ENCODE data around the gene TCF3. TPM values are rescaled to one million over a fixed set of nuclear protein-coding genes. Genes with fewer than 3 reads are reported as not detected.
A peak's percentile ranks its signal among the peaks of the same experiment; 100 is the strongest.

The TCF3 gene
- total RNA-seq, 2 donors from 2014 or later = 64.2 to 114 TPM

DNA sequence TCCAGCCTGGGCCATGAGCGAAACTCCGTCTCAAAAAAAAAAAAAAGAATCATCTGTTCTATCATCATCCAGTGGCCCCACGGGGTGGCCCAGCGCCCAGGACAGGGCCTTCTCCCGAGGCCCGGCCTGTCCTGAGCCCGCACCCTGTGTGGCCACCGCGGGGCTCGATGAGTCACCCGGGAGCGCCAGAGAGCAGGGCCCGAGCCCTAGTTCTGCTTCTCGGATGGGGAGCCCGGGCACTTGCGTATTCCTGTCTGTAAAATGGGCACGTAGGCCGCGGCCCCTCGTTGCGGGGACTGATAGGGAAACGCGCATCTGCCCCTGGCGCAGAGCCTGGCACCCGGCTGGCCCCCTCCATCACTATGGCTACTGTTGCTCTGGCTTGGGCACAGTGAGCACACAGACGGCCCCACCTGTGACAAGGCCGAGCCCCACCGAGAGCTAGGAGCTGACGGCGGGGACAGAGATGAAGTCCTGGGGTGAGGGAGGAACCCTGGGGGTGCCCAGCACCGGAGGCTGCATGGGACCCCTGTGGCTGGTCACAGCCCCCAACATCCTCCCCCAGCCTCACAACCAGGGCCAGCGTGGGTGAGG lies 25.9 kb downstream of the TCF3 start:
- no peak overlapping the region for H3K27ac ChIP-seq
- DNase-seq = no peak
- no peaks in the 10 kb centered on the region for H3K9me3 ChIP-seq
- H3K4me3 ChIP-seq = no peak overlapping the region
- H3K9ac ChIP-seq (ENCODE audit: low read depth in 2 of 2, low read length in 2 of 2) = no peak overlapping the region
- no peaks in the 10 kb centered on the region for H3K36me3 ChIP-seq
- H3K27me3 ChIP-seq = no peaks in the 10 kb centered on the region
- TF ChIP-seq, protein P1, sequence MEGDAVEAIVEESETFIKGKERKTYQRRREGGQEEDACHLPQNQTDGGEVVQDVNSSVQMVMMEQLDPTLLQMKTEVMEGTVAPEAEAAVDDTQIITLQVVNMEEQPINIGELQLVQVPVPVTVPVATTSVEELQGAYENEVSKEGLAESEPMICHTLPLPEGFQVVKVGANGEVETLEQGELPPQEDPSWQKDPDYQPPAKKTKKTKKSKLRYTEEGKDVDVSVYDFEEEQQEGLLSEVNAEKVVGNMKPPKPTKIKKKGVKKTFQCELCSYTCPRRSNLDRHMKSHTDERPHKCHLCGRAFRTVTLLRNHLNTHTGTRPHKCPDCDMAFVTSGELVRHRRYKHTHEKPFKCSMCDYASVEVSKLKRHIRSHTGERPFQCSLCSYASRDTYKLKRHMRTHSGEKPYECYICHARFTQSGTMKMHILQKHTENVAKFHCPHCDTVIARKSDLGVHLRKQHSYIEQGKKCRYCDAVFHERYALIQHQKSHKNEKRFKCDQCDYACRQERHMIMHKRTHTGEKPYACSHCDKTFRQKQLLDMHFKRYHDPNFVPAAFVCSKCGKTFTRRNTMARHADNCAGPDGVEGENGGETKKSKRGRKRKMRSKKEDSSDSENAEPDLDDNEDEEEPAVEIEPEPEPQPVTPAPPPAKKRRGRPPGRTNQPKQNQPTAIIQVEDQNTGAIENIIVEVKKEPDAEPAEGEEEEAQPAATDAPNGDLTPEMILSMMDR (IDR thresholded peaks at IDR 0.05) = no peak
- no peaks in the 10 kb centered on the region for H3K4me1 ChIP-seq
- intact Hi-C loops (cut with DNase I) = no loop called here

DNA sequence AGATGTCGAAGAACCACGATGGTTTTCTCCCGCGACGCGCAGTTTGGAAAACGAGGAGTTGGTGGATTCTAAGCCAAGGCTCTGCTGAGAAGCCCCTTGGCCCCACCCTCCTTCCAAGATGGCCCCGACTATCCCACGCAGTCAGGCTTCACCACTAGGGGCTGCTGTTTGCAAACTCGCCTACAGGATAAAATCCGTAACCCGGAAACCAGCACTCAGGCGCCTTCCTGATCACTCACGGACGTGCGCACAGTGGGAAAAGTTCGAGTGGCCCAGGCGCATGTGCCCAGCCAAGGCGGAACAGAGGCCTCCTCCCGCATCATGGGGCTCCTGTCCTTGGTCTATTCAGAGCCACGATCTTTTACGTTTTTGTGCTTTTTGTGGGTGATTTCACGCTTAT lies 28.0 kb downstream of the TCF3 start:
- TF ChIP-seq, protein P1 (IDR thresholded peaks at IDR 0.05) = peak; percentile 49
- DNase-seq = peak; percentile 52
- Histone ChIP-seq H3K9ac (ENCODE audit: low read depth in 2 of 2, low read length in 2 of 2) (no peak overlapping the region), H3K36me3 (no peaks in the 10 kb centered on the region), H3K27me3 (no peaks in the 10 kb centered on the region), H3K27ac (no peak overlapping the region), H3K4me1 (no peaks in the 10 kb centered on the region), H3K4me3 (no peak overlapping the region), H3K9me3 (no peaks in the 10 kb centered on the region)
- intact Hi-C loops (cut with DNase I) = loop anchor here (5.0 kb wide), 1 partner anchor 38 kb away; no protein-coding TSS in a partner anchor

DNA sequence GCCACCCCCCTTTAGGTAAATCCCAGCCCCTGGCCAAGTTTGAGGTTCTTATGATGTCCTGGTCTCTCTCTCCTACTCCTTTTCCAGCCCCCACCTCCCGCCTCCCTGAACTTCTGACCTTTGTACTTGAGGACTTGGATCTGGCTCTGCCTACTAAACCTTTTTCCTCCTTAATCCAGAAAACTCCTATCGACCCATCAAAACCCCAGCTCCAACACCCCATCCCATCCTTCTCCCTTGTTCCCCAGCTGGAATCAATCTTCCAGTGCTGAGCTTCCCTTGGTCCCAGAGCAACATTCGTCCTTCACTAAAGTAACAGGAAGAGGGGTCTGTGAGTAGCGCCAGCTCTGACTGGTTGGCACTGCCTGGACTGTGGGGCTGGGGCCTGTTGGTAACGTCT lies 29.9 kb downstream of the TCF3 start:
- Histone ChIP-seq H3K27me3 (no peaks in the 10 kb centered on the region), H3K4me3 (no peak overlapping the region), H3K27ac (no peak overlapping the region), H3K9ac (ENCODE audit: low read depth in 2 of 2, low read length in 2 of 2) (no peak overlapping the region), H3K9me3 (no peaks in the 10 kb centered on the region), H3K36me3 (no peaks in the 10 kb centered on the region), H3K4me1 (no peaks in the 10 kb centered on the region)
- no peak for DNase-seq
- TF ChIP-seq, protein P1 (IDR thresholded peaks at IDR 0.05) = no peak
- intact Hi-C loops (cut with DNase I) = loop anchor here (5.0 kb wide), 1 partner anchor 40 kb away; no protein-coding TSS in a partner anchor

DNA sequence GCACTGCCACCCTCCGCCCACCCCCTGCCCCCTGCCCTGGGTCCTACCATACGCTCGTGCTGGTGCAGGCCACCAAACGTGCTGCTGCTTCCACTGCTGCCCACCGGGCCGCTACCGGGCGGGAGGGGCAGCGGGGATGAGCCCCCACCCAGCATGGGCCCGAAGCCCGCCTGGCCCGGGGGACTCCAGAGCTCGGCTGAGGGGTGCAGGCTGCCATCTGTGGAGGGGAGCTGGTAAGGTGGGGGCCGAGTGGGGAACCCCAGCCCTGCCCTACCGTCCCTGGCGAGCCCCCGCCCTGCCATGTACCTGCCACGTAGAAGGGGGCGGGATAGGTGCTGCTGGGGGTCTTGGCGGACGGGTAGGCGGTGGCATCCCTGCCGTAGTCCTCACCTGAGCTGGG lies 30.4 kb downstream of the TCF3 start:
- DNase-seq = no peak
- Histone ChIP-seq H3K4me3 (no peak overlapping the region), H3K27ac (no peak overlapping the region), H3K9ac (ENCODE audit: low read depth in 2 of 2, low read length in 2 of 2) (no peak overlapping the region), H3K27me3 (no peaks in the 10 kb centered on the region), H3K4me1 (no peaks in the 10 kb centered on the region), H3K9me3 (no peaks in the 10 kb centered on the region), H3K36me3 (no peaks in the 10 kb centered on the region)
- intact Hi-C loops (cut with DNase I) = loop anchor here (5.0 kb wide), 1 partner anchor 40 kb away; no protein-coding TSS in a partner anchor
- TF ChIP-seq, protein P1 (IDR thresholded peaks at IDR 0.05) = no peak

DNA sequence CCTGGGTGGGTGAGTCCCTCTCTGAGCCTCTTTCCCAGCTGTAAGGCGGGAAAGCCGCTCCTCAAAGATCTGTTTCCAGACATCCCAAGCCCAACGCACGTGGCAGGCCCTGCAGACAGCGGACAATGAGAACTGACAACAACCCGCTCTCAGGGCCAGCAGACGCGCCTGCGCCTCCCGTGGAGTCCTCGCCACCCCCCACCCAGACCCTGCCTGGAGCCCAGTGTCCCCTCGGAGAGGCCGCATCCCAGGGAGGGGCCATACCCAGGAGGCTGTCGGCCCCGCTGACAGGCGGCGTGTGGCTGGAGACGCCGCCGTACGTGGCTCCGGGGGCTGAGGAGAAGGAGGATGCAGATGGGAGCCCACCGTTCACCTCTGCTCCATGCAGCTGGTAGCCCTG lies 30.8 kb downstream of the TCF3 start:
- H3K9me3 ChIP-seq = no peaks in the 10 kb centered on the region
- no peak overlapping the region for H3K4me3 ChIP-seq
- intact Hi-C loops (cut with DNase I) = loop anchor here (5.0 kb wide), 1 partner anchor 41 kb away; no protein-coding TSS in a partner anchor
- no peaks in the 10 kb centered on the region for H3K4me1 ChIP-seq
- H3K9ac ChIP-seq (ENCODE audit: low read depth in 2 of 2, low read length in 2 of 2) = no peak overlapping the region
- TF ChIP-seq, protein P1 (IDR thresholded peaks at IDR 0.05) = no peak
- H3K36me3 ChIP-seq = no peaks in the 10 kb centered on the region
- no peak for DNase-seq
- H3K27me3 ChIP-seq = no peaks in the 10 kb centered on the region
- H3K27ac ChIP-seq = no peak overlapping the region
